PFSK-1 (cell line): ENCODE results near the gene GDPD4.

Experiments used
- POLR2AphosphoS5 ChIP-seq: IDR thresholded peaks from 2 replicates; pipeline ENCODE4 v1.6.1; 2012; ENCODE audit warnings: low read depth, mild to moderate bottlenecking, control low read depth, low read length, moderate library complexity
- REST ChIP-seq, 2 experiments: IDR thresholded peaks; 2 replicates each; pipeline versions ENCODE4 v1.6.1 to v1.8.0; 2011 to 2012; ENCODE audit warnings: low read depth in 2 of 2, low read length in 2 of 2, control low read depth in 1 of 2, inconsistent platforms in 1 of 2, mild to moderate bottlenecking in 1 of 2, moderate library complexity in 1 of 2; ENCODE audit not compliant: insufficient read depth in 1 of 2
- SIN3A ChIP-seq: IDR thresholded peaks from 2 replicates; pipeline ENCODE4 v1.6.1; 2012; ENCODE audit warnings: mild to moderate bottlenecking, low read length, moderate library complexity, borderline replicate concordance; ENCODE audit not compliant: insufficient read depth
- TAF1 ChIP-seq: IDR thresholded peaks from 2 replicates; pipeline ENCODE4 v1.6.1; 2012; ENCODE audit warnings: low read length, control low read depth, borderline replicate concordance; ENCODE audit not compliant: insufficient read depth

DNA sequence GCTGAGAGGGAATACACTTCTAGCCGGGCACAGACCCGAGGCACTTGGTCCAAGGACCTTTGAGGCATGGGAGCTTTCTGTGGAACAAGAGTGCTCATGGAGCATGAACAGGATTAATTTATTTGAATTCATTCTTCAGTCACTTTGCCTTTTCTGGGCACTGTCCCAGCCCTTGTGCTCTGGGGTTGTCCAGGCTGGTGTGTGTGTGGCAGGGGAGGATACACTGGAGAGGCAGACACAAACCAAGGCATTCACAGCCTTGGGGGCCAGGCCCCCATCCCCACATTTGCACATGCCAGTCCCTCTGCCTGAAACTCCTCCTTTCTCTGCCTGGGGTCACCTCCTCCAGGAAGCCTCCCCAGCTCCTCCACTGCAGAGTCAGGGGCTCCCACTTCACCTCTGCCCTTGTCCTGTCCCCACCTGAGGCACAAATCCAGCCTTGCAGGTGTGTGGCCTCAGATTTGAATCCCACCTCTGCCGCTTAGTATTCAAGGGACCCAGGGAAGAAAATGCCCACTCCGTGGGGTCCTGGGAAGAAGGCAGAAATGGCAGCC, 118.0 kb downstream of the GDPD4 start:
- TF ChIP-seq POLR2AphosphoS5 (no peak), REST (IDR thresholded peaks at IDR 0.05; ENCODE audit: insufficient read depth in 1 of 2, low read depth in 2 of 2, low read length in 2 of 2) (no peak), TAF1 (no peak), SIN3A (no peak)
